HG03039 (cell line): ENCODE data around the gene UNKL.

Experiments
- ATAC-seq: cut with Tn5 transposase; IDR thresholded peaks from one replicate; pipeline ENCODE4 v1.9.1; 2021; ENCODE audit warnings: mild to moderate bottlenecking, moderate library complexity; ENCODE audit not compliant: unreplicated experiment

UNKL gene

GRCh38 chr16:1414532-1415260, at the start of gene UNKL:
Gene UNKL (minus strand): TSS chr16:1414704. CDS start chr16:1414691, 13 bp downstream.
- peak; percentile 48 for ATAC-seq

- no peak for ATAC-seq
These were observed 46.6 kb upstream of the UNKL start for GRCh38 chr16:1461146-1461545.

GRCh38 chr16:1460602-1461138, 46.2 kb upstream of the UNKL start:
- no peak for ATAC-seq

GRCh38 chr16:1459967-1460366, 45.5 kb upstream of the UNKL start:
- ATAC-seq: no peak

GRCh38 chr16:1458977-1459341, 44.5 kb upstream of the UNKL start:
- ATAC-seq: no peak

GRCh38 chr16:1458336-1458976, 44.0 kb upstream of the UNKL start:
- no peak for ATAC-seq

- no peak for ATAC-seq
These were observed 43.2 kb upstream of the UNKL start for GRCh38 chr16:1457489-1458245.

GRCh38 chr16:1456951-1457350, 42.4 kb upstream of the UNKL start:
- no peak for ATAC-seq

GRCh38 chr16:1455190-1456171, 41.0 kb upstream of the UNKL start:
- no peak for ATAC-seq

- ATAC-seq: no peak
These were observed 40.1 kb upstream of the UNKL start for GRCh38 chr16:1454561-1454960.

- ATAC-seq: no peak
These were observed 38.8 kb upstream of the UNKL start for GRCh38 chr16:1453316-1453715.

- no peak for ATAC-seq
These were observed 38.0 kb upstream of the UNKL start for GRCh38 chr16:1452530-1452929.

- ATAC-seq: no peak
These were observed 37.3 kb upstream of the UNKL start for GRCh38 chr16:1451702-1452392.

GRCh38 chr16:1450841-1451240, 36.3 kb upstream of the UNKL start:
- ATAC-seq: no peak

- ATAC-seq: no peak
These were observed 35.7 kb upstream of the UNKL start for GRCh38 chr16:1450218-1450617.

- no peak for ATAC-seq
These were observed 34.8 kb upstream of the UNKL start for GRCh38 chr16:1449201-1449788.

- no peak for ATAC-seq
These were observed 34.1 kb upstream of the UNKL start for GRCh38 chr16:1448536-1449116.

GRCh38 chr16:1447965-1448364, 33.5 kb upstream of the UNKL start:
- no peak for ATAC-seq
